Tongue (tissue), 2 donors: ENCODE data around the gene CD8B2. TPM values are rescaled to one million over a fixed set of nuclear protein-coding genes. Genes with fewer than 3 reads are reported as not detected.
"Not testable (repeated sequence)": the region's sequence is repeated elsewhere in the genome, so short reads cannot be mapped to it uniquely, and the experiment has no call there.

Experiments
- DNase-seq: peaks from one replicate; pipeline ENCODE4 v3.0.0-alpha.2; 2015
- total RNA-seq: library from RNA; depleted of rRNA; stranded (reverse); fragments of >200 nt; gene quantifications from one replicate; pipeline ENCODE4 v1.2.3, GENCODE V29; 2014

CD8B2 gene
- total RNA-seq, 1 donor from 2014 or later = not detected

GRCh38 chr2:106552921-106553320 lies 65.8 kb downstream of the CD8B2 start:
- no peak for DNase-seq

- no peak for DNase-seq
Measured at GRCh38 chr2:106553321-106553720, 66.2 kb downstream of the CD8B2 start.

DNA sequence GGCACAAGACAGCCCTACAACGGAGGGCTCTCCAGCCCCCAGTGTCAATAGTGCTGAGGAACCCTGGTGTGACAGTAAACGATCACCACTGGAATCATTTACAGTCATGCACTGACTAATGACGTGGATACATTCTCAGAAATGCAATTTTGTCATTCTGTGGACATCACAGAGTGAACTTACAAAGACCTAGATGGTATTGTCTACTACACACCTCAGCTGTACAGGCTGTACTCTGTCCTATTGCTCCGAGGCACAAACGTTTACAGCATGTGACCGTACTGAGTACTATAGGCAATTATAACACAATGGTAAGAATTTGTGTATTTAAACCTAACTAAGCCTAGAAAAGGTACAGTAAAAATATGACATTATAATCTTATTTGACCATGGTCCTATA lies 67.2 kb downstream of the CD8B2 start:
- DNase-seq = no peak

- DNase-seq = no peak
Measured at GRCh38 chr2:106555053-106555452, 67.9 kb downstream of the CD8B2 start.

- DNase-seq = not testable (repeated sequence)
Measured at GRCh38 chr2:106559786-106560185, 72.6 kb downstream of the CD8B2 start.

GRCh38 chr2:106560773-106561172 lies 73.6 kb downstream of the CD8B2 start:
- DNase-seq = no peak

GRCh38 chr2:106561356-106561755 lies 74.2 kb downstream of the CD8B2 start:
- peak; percentile 91 for DNase-seq

- peak; percentile 50 for DNase-seq
Measured at GRCh38 chr2:106561803-106562202, 74.6 kb downstream of the CD8B2 start.

GRCh38 chr2:106562268-106563186 lies 75.4 kb downstream of the CD8B2 start:
- peak; percentile 66 for DNase-seq

DNA sequence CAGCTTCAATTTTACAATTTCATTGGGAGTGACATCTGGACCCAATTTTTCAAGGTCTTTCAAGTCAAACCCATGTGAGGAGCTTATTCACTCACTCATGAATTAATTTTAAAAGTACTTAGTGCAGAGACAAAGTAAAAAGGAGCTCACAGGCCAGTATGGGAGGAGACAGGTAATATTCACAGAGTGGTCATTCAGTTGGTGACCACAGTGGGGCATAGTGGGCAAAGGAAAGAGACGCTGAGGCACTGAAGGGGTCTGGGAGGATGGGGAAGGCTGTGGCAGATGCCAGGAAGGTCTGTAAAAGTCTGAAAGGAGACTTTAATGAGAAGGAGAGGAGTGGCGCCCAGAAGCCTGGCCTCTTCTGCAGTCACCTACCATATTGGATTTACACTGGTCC lies 76.0 kb downstream of the CD8B2 start:
- no peak for DNase-seq

DNA sequence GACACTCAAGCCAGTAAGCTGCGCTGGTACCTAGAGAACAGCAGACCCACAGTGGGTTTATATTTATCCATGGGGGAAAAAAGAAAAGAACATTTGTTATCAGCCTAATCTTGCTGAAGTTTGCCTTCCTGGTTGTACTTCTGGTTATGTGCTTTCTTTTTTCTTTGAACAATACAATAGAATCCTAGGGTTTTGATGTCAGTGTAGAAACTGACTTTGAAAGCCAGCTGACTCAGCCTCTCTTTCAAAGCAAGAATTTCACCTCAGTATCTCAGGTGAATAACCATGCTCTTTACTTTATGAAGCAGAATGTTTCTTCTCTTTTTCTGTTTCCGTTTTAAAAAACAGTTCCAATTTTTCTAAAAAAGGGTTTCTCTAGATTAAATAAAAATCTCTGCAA lies 78.4 kb downstream of the CD8B2 start:
- no peak for DNase-seq

DNA sequence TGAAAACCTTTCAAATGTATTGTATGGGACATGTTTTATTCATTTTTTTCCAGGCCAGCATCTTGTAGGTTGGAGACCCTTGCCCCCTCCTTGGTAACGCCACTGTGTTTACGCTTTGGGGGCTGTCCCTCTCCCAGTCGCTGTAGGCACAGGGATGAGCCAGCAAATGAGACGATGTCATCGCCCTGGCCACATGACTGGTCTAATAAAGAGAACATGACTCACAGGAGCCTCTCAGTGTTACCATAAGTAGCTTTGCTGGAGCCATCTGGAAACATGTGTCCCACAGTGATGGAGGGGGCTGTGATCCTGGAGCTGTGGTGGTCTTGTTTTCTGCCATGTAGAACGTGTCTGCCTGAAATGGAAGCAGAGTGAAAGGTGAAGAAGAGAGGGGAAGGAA lies 78.9 kb downstream of the CD8B2 start:
- DNase-seq = peak; percentile 41

DNA sequence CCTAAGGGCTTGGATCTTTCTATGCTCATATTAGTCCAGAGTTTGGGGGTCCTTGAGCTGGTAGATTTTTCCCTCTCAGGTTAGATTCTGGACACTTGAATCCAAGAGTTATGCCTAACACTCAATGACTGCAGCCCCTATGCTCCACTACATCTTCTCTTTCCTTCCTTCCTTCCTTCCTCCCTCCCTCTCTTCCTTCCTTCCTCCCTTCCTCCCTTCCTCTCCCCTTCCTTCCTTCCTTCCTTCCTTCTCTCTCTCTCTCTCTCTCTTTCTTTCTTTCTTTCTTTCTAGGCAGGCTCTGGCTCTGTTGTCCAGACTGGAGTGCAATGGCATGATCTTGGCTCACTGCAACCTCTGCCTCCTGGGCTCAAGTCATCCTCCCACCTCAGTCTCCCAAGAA lies 79.3 kb downstream of the CD8B2 start:
- not testable (repeated sequence) for DNase-seq

GRCh38 chr2:106570316-106570715 lies 83.2 kb downstream of the CD8B2 start:
- no peak for DNase-seq

Other genes starting within 250 kb of the CD8B2 start
- gene RGPD3, start 19.0 kb upstream of the CD8B2 start, total RNA-seq = 1.1 TPM